Ectodermal cell (in vitro differentiated cells): Measurements from ENCODE around the gene UCK2. TPM values are rescaled to one million over a fixed set of nuclear protein-coding genes. Genes with fewer than 3 reads are reported as not detected.
A peak's percentile ranks its signal among the peaks of the same experiment; 100 is the strongest.
"Not testable (repeated sequence)": the region's sequence is repeated elsewhere in the genome, so short reads cannot be mapped to it uniquely, and the experiment has no call there.

Experiments
- H3K27ac ChIP-seq: 2 replicates; pipeline ENCODE4 v1.7.0; 2013; ENCODE audit warnings: mild to moderate bottlenecking, low read depth, low read length; ENCODE audit not compliant: insufficient read depth, poor library complexity, severe bottlenecking
- H3K27me3 ChIP-seq: 2 replicates; pipeline ENCODE4 v1.7.0; 2013; ENCODE audit warnings: mild to moderate bottlenecking, low read length; ENCODE audit not compliant: insufficient read depth, control insufficient read depth, poor library complexity, severe bottlenecking
- H3K36me3 ChIP-seq: one replicate; pipeline ENCODE4 v1.7.0; 2013; ENCODE audit warnings: low read length; ENCODE audit not compliant: control insufficient read depth, insufficient read depth
- H3K4me1 ChIP-seq: one replicate; pipeline ENCODE4 v1.7.0; 2013; ENCODE audit warnings: low read length; ENCODE audit not compliant: control insufficient read depth, insufficient read depth
- H3K4me3 ChIP-seq: 2 replicates; pipeline ENCODE4 v1.7.0; 2013; ENCODE audit warnings: low read depth, low read length, control low read depth; ENCODE audit not compliant: insufficient read depth
- H3K9me3 ChIP-seq: 2 replicates; pipeline ENCODE4 v1.7.0; 2013; ENCODE audit warnings: mild to moderate bottlenecking, low read length, moderate library complexity; ENCODE audit not compliant: control insufficient read depth
- WGBS, 2 experiments: methylation state at CpG; one replicate each; pipeline ENCODE4 v1.1.7; 2013; ENCODE audit warnings: missing lambda C conversion rate in 2 of 2; 5-methylcytosine and 5-hydroxymethylcytosine counted together
- polyA plus RNA-seq, 4 experiments: library from polyadenylated mRNA; stranded (reverse); fragments of 50-300 nt; gene quantifications; one replicate each; pipeline ENCODE4 v1.2.3, GENCODE V29; 2013

Gene UCK2
- polyA plus RNA-seq (2013, experiment 1 of 4), result 74.2 TPM
- polyA plus RNA-seq (2013, experiment 2 of 4), result 56.9 TPM
- 48.5 TPM for polyA plus RNA-seq (2013, experiment 3 of 4)
- 47.3 TPM for polyA plus RNA-seq (2013, experiment 4 of 4)

- peaks cover 6% of the 10 kb centered on the region for H3K4me1 ChIP-seq
- H3K27me3 ChIP-seq, result no peaks in the 10 kb centered on the region
- WGBS, 2 experiments, result 0% methylated on average over 94 of the region's 94 CpGs
- H3K36me3 ChIP-seq, result no peaks in the 10 kb centered on the region
- no peaks in the 10 kb centered on the region for H3K9me3 ChIP-seq
- peak within 1 kb of the TSS; percentile 90 for H3K27ac ChIP-seq
- peak within 1 kb of the TSS; percentile 96 for H3K4me3 ChIP-seq
Observed at GRCh38 chr1:165827268-165828102, at the start of gene UCK2. Gene UCK2 (plus strand): TSS chr1:165827614. CDS start chr1:165827834, 220 bp downstream.

GRCh38 chr1:165778197-165778596 lies 49.2 kb upstream of the UCK2 start:
- not testable (repeated sequence) for H3K4me1 ChIP-seq, H3K36me3 ChIP-seq, H3K4me3 ChIP-seq, H3K27me3 ChIP-seq, H3K9me3 ChIP-seq, H3K27ac ChIP-seq
- WGBS, 2 experiments, result 100% methylated on average over 2 of the region's 3 CpGs; no CpG with 5 or more reads in 1 of the 2 experiments

GRCh38 chr1:165783519-165783918 lies 43.9 kb upstream of the UCK2 start:
- not testable (repeated sequence) for H3K27me3 ChIP-seq, H3K9me3 ChIP-seq, H3K27ac ChIP-seq, H3K4me3 ChIP-seq, H3K36me3 ChIP-seq, H3K4me1 ChIP-seq
- WGBS, 2 experiments, result 93 to 94% methylated on average over 11 of the region's 11 CpGs

GRCh38 chr1:165787741-165788140 lies 39.7 kb upstream of the UCK2 start:
- Histone ChIP-seq H3K9me3 (no peaks in the 10 kb centered on the region), H3K4me1 (no peaks in the 10 kb centered on the region), H3K4me3 (no peak overlapping the region), H3K27ac (no peak overlapping the region), H3K36me3 (no peaks in the 10 kb centered on the region), H3K27me3 (no peaks in the 10 kb centered on the region)
- WGBS, 2 experiments, result 95 to 98% methylated on average over 1 of the region's 1 CpG

GRCh38 chr1:165793951-165794350 lies 33.5 kb upstream of the UCK2 start:
- no peaks in the 10 kb centered on the region for H3K36me3 ChIP-seq
- no peaks in the 10 kb centered on the region for H3K27me3 ChIP-seq
- 86% methylated on average over 2 of the region's 2 CpGs for WGBS, 2 experiments
- no peak overlapping the region for H3K27ac ChIP-seq
- H3K4me3 ChIP-seq, result no peak overlapping the region
- H3K9me3 ChIP-seq, result no peaks in the 10 kb centered on the region
- no peaks in the 10 kb centered on the region for H3K4me1 ChIP-seq

- no peaks in the 10 kb centered on the region for H3K36me3 ChIP-seq
- H3K27ac ChIP-seq, result no peak overlapping the region
- no peaks in the 10 kb centered on the region for H3K9me3 ChIP-seq
- 89 to 93% methylated on average over 2 of the region's 2 CpGs for WGBS, 2 experiments
- H3K27me3 ChIP-seq, result no peaks in the 10 kb centered on the region
- H3K4me1 ChIP-seq, result no peaks in the 10 kb centered on the region
- no peak overlapping the region for H3K4me3 ChIP-seq
Observed at GRCh38 chr1:165795894-165796293, 31.5 kb upstream of the UCK2 start.

- Histone ChIP-seq H3K27ac (no peak overlapping the region), H3K4me3 (no peak overlapping the region), H3K36me3 (no peaks in the 10 kb centered on the region), H3K4me1 (no peaks in the 10 kb centered on the region), H3K9me3 (no peaks in the 10 kb centered on the region), H3K27me3 (no peaks in the 10 kb centered on the region)
Observed at GRCh38 chr1:165799387-165799786, 28.0 kb upstream of the UCK2 start.

- H3K27me3 ChIP-seq, H3K36me3 ChIP-seq, H3K4me3 ChIP-seq, H3K4me1 ChIP-seq, H3K27ac ChIP-seq, H3K9me3 ChIP-seq: not testable (repeated sequence)
- 78 to 85% methylated on average over 1 of the region's 1 CpG for WGBS, 2 experiments
Observed at GRCh38 chr1:165804513-165804912, 22.9 kb upstream of the UCK2 start.

- no peaks in the 10 kb centered on the region for H3K36me3 ChIP-seq
- H3K4me3 ChIP-seq, result no peak overlapping the region
- no peaks in the 10 kb centered on the region for H3K9me3 ChIP-seq
- H3K27me3 ChIP-seq, result no peaks in the 10 kb centered on the region
- H3K27ac ChIP-seq, result no peak overlapping the region
- H3K4me1 ChIP-seq, result no peaks in the 10 kb centered on the region
Observed at GRCh38 chr1:165807613-165808012, 19.8 kb upstream of the UCK2 start.

- 85 to 86% methylated on average over 3 of the region's 3 CpGs for WGBS, 2 experiments
- no peak overlapping the region for H3K4me3 ChIP-seq
- H3K4me1 ChIP-seq, result no peaks in the 10 kb centered on the region
- H3K9me3 ChIP-seq, result no peaks in the 10 kb centered on the region
- H3K27ac ChIP-seq, result no peak overlapping the region
- no peaks in the 10 kb centered on the region for H3K27me3 ChIP-seq
- no peaks in the 10 kb centered on the region for H3K36me3 ChIP-seq
Observed at GRCh38 chr1:165815725-165816124, 11.7 kb upstream of the UCK2 start.
